ENCODE results near the gene PLD1.

PLD1 gene

GRCh38 chr3:171791692-171792076 lies 18.6 kb downstream of the PLD1 start (continued):
- TF ChIP-seq ZBTB11 (tag by site-specific recombination; conservative IDR thresholded peaks at IDR 0.05; ENCODE audit: low read depth) (peak; percentile 71), ZBTB20 (tag by site-specific recombination; IDR thresholded peaks at IDR 0.05) (no peak), ZNF18 (tag by site-specific recombination; IDR thresholded peaks at IDR 0.05) (peak; percentile 74; the same call in 1 of the 2 replicates), HOXD13 (CRISPR knock-in tag; IDR thresholded peaks at IDR 0.05; ENCODE audit: borderline replicate concordance) (no peak), KLF17 (tag by site-specific recombination; IDR thresholded peaks at IDR 0.05) (0 out of 2 replicates have a peak, but pooled peaks have one; percentile 20), KLF1 (tag by site-specific recombination; IDR thresholded peaks at IDR 0.05) (no peak), EGR2 (tag by site-specific recombination; IDR thresholded peaks at IDR 0.05; ENCODE audit: low read depth) (no peak), SETDB1 (IDR thresholded peaks at IDR 0.05; ENCODE audit: insufficient read length, low read length) (no peak), BCL6B (tag by site-specific recombination; IDR thresholded peaks at IDR 0.05) (no peak), SP7 (tag by site-specific recombination; IDR thresholded peaks at IDR 0.05) (peak; percentile 41; the same call in 1 of the 2 replicates), KLF8 (tag by site-specific recombination; IDR thresholded peaks at IDR 0.05) (peak; percentile 35; the same call in 1 of the 2 replicates), ZNF610 (tag by site-specific recombination; IDR thresholded peaks at IDR 0.05; ENCODE audit: borderline replicate concordance) (no peak), ZNF362 (tag by site-specific recombination; IDR thresholded peaks at IDR 0.05) (0 out of 2 replicates have a peak, but pooled peaks have one; percentile 10), ZBTB1 (tag by site-specific recombination; IDR thresholded peaks at IDR 0.05) (0 out of 2 replicates have a peak, but pooled peaks have one; percentile 45), PRDM1 (tag by site-specific recombination; IDR thresholded peaks at IDR 0.05) (no peak), FEZF1 (tag by site-specific recombination; IDR thresholded peaks at IDR 0.05) (peak; percentile 67; the same call in 1 of the 2 replicates), ZNF777 (tag by site-specific recombination; IDR thresholded peaks at IDR 0.05; ENCODE audit: borderline replicate concordance) (no peak), ZSCAN23 (tag by site-specific recombination; IDR thresholded peaks at IDR 0.05) (no peak), ZNF624 (tag by site-specific recombination; IDR thresholded peaks at IDR 0.05) (no peak), YY2 (tag by site-specific recombination; IDR thresholded peaks at IDR 0.05) (no peak), IKZF3 (tag by site-specific recombination; IDR thresholded peaks at IDR 0.05) (peak; percentile 52; the same call in 1 of the 2 replicates), HIC1 (tag by site-specific recombination; IDR thresholded peaks at IDR 0.05) (peak; percentile 55; the same call in 1 of the 2 replicates), ZNF391 (tag by site-specific recombination; IDR thresholded peaks at IDR 0.05; ENCODE audit: borderline replicate concordance, low read depth) (peak; percentile 9; the same call in 1 of the 2 replicates), ZNF366 (tag by site-specific recombination; conservative IDR thresholded peaks at IDR 0.05) (peak; percentile 65; the same call in 1 of the 2 replicates), SCRT1 (tag by site-specific recombination; IDR thresholded peaks at IDR 0.05; ENCODE audit: borderline replicate concordance) (0 out of 2 replicates have a peak, but pooled peaks have one; percentile 31), ZEB2 (tag by site-specific recombination; IDR thresholded peaks at IDR 0.05) (peak; percentile 65; the same call in 1 of the 2 replicates), ZBTB26 (tag by site-specific recombination; optimal IDR thresholded peaks at IDR 0.05) (no peak), ZNF24 (tag by site-specific recombination; IDR thresholded peaks at IDR 0.05) (peak; percentile 43), ZNF544 (tag by site-specific recombination; IDR thresholded peaks at IDR 0.05) (no peak)

All from HEK293 (cell line).